Thymus (tissue), 11 donors: ENCODE results near the gene CRB1. TPM values are rescaled to one million over a fixed set of nuclear protein-coding genes. Genes with fewer than 3 reads are reported as not detected.
"Not testable (repeated sequence)": the region's sequence is repeated elsewhere in the genome, so short reads cannot be mapped to it uniquely, and the experiment has no call there.

Experiments used
- DNase-seq, 9 donors: peaks; one replicate each; pipeline ENCODE4 v3.0.0-alpha.2; 2013; ENCODE audit warnings: low spot score in 9 of 9, low read depth in 6 of 9, missing footprints in 1 of 9
- H3K27ac ChIP-seq, 2 donors: one replicate each; pipeline ENCODE4 v1.5.1; 2013; ENCODE audit warnings: control low read depth in 1 of 2, low read depth in 1 of 2, low read length in 1 of 2, mild to moderate bottlenecking in 1 of 2, moderate library complexity in 1 of 2
- H3K27me3 ChIP-seq, 2 donors: one replicate each; pipeline ENCODE4 v1.5.1; 2013; ENCODE audit warnings: low read length in 1 of 2; ENCODE audit not compliant: control insufficient read depth in 2 of 2, insufficient read depth in 1 of 2
- H3K36me3 ChIP-seq, 2 donors: one replicate each; pipeline ENCODE4 v1.5.1; 2013; ENCODE audit warnings: low read length in 1 of 2, mild to moderate bottlenecking in 1 of 2, moderate library complexity in 1 of 2; ENCODE audit not compliant: control insufficient read depth in 2 of 2, insufficient read depth in 2 of 2
- H3K4me1 ChIP-seq, 2 donors: one replicate each; pipeline ENCODE4 v1.5.1; 2013; ENCODE audit warnings: low read length in 2 of 2; ENCODE audit not compliant: control insufficient read depth in 2 of 2, insufficient read depth in 2 of 2
- H3K4me3 ChIP-seq, 2 donors: one replicate each; pipeline ENCODE4 v1.5.1; 2013; ENCODE audit warnings: low read length in 2 of 2, control low read depth in 1 of 2, mild to moderate bottlenecking in 1 of 2
- H3K9me3 ChIP-seq, 2 donors: one replicate each; pipeline ENCODE4 v1.5.1; 2013; ENCODE audit warnings: low read length in 1 of 2, mild to moderate bottlenecking in 1 of 2; ENCODE audit not compliant: control insufficient read depth in 2 of 2, insufficient read depth in 1 of 2
- WGBS: extraction: QIAGEN DNeasy Blood & Tissue Kit; methylation state at CpG from one replicate; pipeline ENCODE4 v1.1.7; 2013; 5-methylcytosine and 5-hydroxymethylcytosine counted together
- polyA plus RNA-seq: library from polyadenylated mRNA; stranded (reverse); fragments of 200-250 nt; gene quantifications from one replicate; pipeline ENCODE4 v1.2.3, GENCODE V29; 2013
- total RNA-seq: library from RNA; stranded (reverse); fragments of 120-200 nt; gene quantifications from one replicate; pipeline ENCODE4 v1.2.4, GENCODE V29; 2013
- donor health status: healthy.

The CRB1 gene
- total and polyA plus RNA-seq, 2 donors: 0.19 to 0.41 TPM

GRCh38 chr1:197397895-197398294 lies 129.8 kb downstream of the CRB1 start:
- Histone ChIP-seq H3K27ac (no peak overlapping the region), H3K4me3 (no peak overlapping the region), H3K27me3 (no peaks in the 10 kb centered on the region), H3K9me3 (no peaks in the 10 kb centered on the region), H3K36me3 (no peaks in the 10 kb centered on the region), H3K4me1 (no peaks in the 10 kb centered on the region)
- no peak for DNase-seq
- 97% methylated on average over 1 of the region's 1 CpG for WGBS

DNA sequence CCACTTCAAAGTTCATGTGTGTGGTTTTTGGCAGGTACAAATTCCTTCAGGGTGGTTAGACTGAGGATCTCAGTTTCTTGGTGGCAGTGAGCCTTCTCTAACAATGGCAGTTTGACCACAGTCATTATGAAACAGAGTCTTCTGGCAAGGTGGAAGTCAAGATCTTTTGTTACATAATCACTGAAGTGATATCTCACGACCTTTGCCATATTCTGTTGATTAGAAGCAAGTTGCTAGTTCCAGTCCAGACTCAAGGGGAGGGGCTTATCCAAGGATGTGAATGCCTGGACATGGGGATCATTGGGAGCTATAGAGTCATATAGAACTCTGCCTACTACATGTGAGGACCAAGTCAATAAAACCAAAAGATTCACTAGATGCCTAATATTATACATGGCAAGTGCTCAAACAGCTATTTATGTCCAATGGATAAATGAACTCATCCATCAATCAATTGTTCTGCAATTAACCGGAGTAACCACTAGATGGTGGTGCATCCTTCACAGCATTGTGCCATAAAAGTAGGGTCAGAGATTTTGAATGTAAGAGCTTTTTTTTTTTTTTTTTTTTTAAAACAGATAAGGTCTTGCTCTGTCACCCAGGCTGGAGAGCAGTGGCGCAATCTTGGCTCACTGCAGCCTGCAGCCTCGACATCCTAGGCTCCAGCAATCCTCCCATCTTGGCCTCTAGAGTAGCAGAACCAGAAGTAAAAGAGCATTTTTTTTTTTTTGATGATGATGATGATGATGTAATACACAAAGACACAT lies 131.9 kb downstream of the CRB1 start:
- H3K4me3 ChIP-seq: no peak overlapping the region
- no peaks in the 10 kb centered on the region for H3K9me3 ChIP-seq
- H3K27ac ChIP-seq: no peak overlapping the region
- H3K4me1 ChIP-seq: no peaks in the 10 kb centered on the region
- 13% methylated on average over 4 of the region's 4 CpGs for WGBS
- no peaks in the 10 kb centered on the region for H3K36me3 ChIP-seq
- no peaks in the 10 kb centered on the region for H3K27me3 ChIP-seq
- peak in 3 of 9 donors; percentile 9 to 63 (median 30) for DNase-seq

- H3K36me3 ChIP-seq: no peaks in the 10 kb centered on the region
- DNase-seq: no peak
- no peaks in the 10 kb centered on the region for H3K9me3 ChIP-seq
- H3K4me3 ChIP-seq: no peak overlapping the region
- H3K27me3 ChIP-seq: no peaks in the 10 kb centered on the region
- no peak overlapping the region for H3K27ac ChIP-seq
- 93% methylated on average over 2 of the region's 2 CpGs for WGBS
- no peaks in the 10 kb centered on the region for H3K4me1 ChIP-seq
These were observed 132.5 kb downstream of the CRB1 start for GRCh38 chr1:197400522-197400902.

- DNase-seq: no peak
- Histone ChIP-seq H3K9me3 (no peaks in the 10 kb centered on the region), H3K36me3 (no peaks in the 10 kb centered on the region), H3K4me3 (no peak overlapping the region), H3K27me3 (no peaks in the 10 kb centered on the region), H3K27ac (no peak overlapping the region), H3K4me1 (no peaks in the 10 kb centered on the region)
- WGBS: 99% methylated on average over 2 of the region's 2 CpGs
These were observed 134.1 kb downstream of the CRB1 start for GRCh38 chr1:197402189-197402588.

DNA sequence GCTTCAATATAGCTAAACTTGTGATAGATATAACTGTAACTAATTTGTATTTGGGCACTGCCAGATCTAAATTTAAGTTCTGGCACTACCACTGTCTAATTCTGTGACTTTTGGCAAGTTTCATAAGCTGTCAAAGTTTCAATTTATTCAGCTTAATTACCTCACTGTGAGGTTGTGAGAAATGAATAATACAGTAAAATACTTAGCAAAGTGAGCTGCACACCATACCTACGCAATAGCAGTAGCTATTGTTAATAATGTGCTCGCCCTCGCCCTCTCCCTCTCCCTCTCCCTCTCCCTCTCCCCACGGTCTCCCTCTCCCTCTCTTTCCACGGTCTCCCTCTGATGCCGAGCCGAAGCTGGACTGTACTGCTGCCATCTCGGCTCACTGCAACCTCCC lies 136.7 kb downstream of the CRB1 start:
- H3K27me3 ChIP-seq, H3K27ac ChIP-seq, DNase-seq, H3K9me3 ChIP-seq, H3K4me1 ChIP-seq, H3K4me3 ChIP-seq, H3K36me3 ChIP-seq: not testable (repeated sequence)
- WGBS: 91% methylated on average over 5 of the region's 8 CpGs

DNA sequence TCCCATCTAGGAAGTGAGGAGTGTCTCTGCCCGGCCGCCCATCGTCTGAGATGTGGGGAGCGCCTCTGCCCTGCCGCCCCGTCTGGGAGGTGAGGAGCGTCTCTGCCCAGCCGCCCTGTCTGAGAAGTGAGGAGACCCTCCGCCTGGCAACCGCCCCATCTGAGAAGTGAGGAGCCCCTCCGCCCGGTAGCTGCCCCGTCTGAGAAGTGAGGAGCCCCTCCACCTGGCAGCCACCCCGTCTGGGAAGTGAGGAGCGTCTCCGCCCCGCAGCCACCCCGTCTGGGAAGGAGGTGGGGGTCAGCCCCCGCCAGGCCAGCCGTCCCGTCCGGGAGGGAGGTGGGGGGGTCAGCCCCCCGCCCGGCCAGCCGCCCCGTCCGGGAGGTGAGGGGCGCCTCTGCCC lies 137.6 kb downstream of the CRB1 start:
- not testable (repeated sequence) for DNase-seq, H3K4me1 ChIP-seq, H3K27me3 ChIP-seq, H3K27ac ChIP-seq, H3K9me3 ChIP-seq, H3K4me3 ChIP-seq, H3K36me3 ChIP-seq
- WGBS: 91% methylated on average over 23 of the region's 28 CpGs

- Histone ChIP-seq H3K4me3 (no peak overlapping the region), H3K4me1 (no peaks in the 10 kb centered on the region), H3K27ac (no peak overlapping the region), H3K27me3 (no peaks in the 10 kb centered on the region), H3K36me3 (no peaks in the 10 kb centered on the region), H3K9me3 (no peaks in the 10 kb centered on the region)
- no peak for DNase-seq
- 89% methylated on average over 2 of the region's 2 CpGs for WGBS
These were observed 145.5 kb downstream of the CRB1 start for GRCh38 chr1:197413564-197413963.

GRCh38 chr1:197415221-197415620 lies 147.2 kb downstream of the CRB1 start:
- Histone ChIP-seq H3K4me1 (no peaks in the 10 kb centered on the region), H3K9me3 (no peaks in the 10 kb centered on the region), H3K4me3 (no peak overlapping the region), H3K36me3 (no peaks in the 10 kb centered on the region), H3K27ac (no peak overlapping the region), H3K27me3 (no peaks in the 10 kb centered on the region)
- no peak for DNase-seq
- WGBS: 95% methylated on average over 3 of the region's 3 CpGs

DNA sequence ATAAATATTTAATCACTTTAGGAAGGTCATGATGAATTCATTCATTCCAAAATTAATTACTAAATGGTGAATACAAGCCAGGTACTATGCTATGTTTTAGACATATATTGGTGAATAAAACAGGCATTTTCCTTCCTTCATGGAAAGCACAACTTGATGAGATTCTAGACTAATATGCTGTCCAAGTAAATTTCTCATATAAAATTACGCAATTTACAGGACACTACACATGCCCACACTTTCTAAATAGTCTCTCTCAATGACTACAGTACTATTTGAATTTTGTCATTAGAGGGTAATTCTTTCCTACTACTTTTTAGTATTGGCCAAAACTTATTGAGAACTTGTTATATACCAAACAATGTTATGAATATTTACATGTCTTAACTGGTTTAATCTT lies 150.6 kb downstream of the CRB1 start:
- WGBS: 98% methylated on average over 1 of the region's 1 CpG
- H3K4me3 ChIP-seq: no peak overlapping the region
- H3K9me3 ChIP-seq: no peaks in the 10 kb centered on the region
- DNase-seq: no peak
- H3K4me1 ChIP-seq: no peaks in the 10 kb centered on the region
- H3K36me3 ChIP-seq: no peaks in the 10 kb centered on the region
- H3K27ac ChIP-seq: no peak overlapping the region
- no peaks in the 10 kb centered on the region for H3K27me3 ChIP-seq
